CD8-positive, alpha-beta memory T cell (primary cell): Measurements from ENCODE around the gene APLP1. TPM values are rescaled to one million over a fixed set of nuclear protein-coding genes. Genes with fewer than 3 reads are reported as not detected.

Experiments used
- CTCF ChIA-PET: fragments of 350-600 bp; sonication (Branson Sonifier 250); formaldehyde crosslinking; loops from one replicate; lab custom pipeline; 2021; ENCODE audit warnings: antibody characterized with exemption; lab: Charles Lee
- POLR2A ChIA-PET: fragments of 350-600 bp; sonication (Branson Sonifier 250); formaldehyde crosslinking; loops from one replicate; lab custom pipeline; 2021; ENCODE audit warnings: antibody characterized with exemption; lab: Charles Lee
- DNase-seq, 5 donors: peaks; one replicate each; pipeline versions ENCODE4 v3.0.0 to v3.0.0-alpha.2; 2020 to 2022; ENCODE audit warnings: mixed read lengths in 1 of 5
- H3K27ac ChIP-seq: one replicate; pipeline ENCODE4 v1.7.0; 2013; ENCODE audit warnings: low read depth, mild to moderate bottlenecking, low read length, moderate library complexity
- H3K27me3 ChIP-seq: 2 replicates; pipeline ENCODE4 v1.7.0; 2013; ENCODE audit warnings: low read length, mild to moderate bottlenecking; ENCODE audit not compliant: insufficient read depth, poor library complexity, severe bottlenecking
- H3K36me3 ChIP-seq: 2 replicates; pipeline ENCODE4 v1.7.0; 2013; ENCODE audit warnings: mild to moderate bottlenecking, low read length, moderate library complexity; ENCODE audit not compliant: insufficient read depth
- H3K4me1 ChIP-seq: 2 replicates; pipeline ENCODE4 v1.7.0; 2013; ENCODE audit warnings: mild to moderate bottlenecking, low read length, moderate library complexity; ENCODE audit not compliant: insufficient read depth
- H3K4me3 ChIP-seq: 2 replicates; pipeline ENCODE4 v1.7.0; 2013; ENCODE audit warnings: mild to moderate bottlenecking, low read length
- H3K9me3 ChIP-seq: 2 replicates; pipeline ENCODE4 v1.7.0; 2013; ENCODE audit warnings: mild to moderate bottlenecking, low read length
- H3K27ac Mint-ChIP-seq, 8 donors: one replicate each; pipeline ENCODE4 v1.8.0; 2020 to 2021; ENCODE audit warnings: mixed read lengths in 8 of 8, mild to moderate bottlenecking in 6 of 8, inconsistent platforms in 3 of 8, moderate library complexity in 3 of 8
- H3K27me3 Mint-ChIP-seq, 2 donors: one replicate each; pipeline ENCODE4 v1.8.0; 2020 to 2021; ENCODE audit warnings: mixed read lengths in 2 of 2, mild to moderate bottlenecking in 1 of 2, moderate library complexity in 1 of 2
- H3K36me3 Mint-ChIP-seq, 3 donors: one replicate each; pipeline ENCODE4 v1.8.0; 2020 to 2021; ENCODE audit warnings: mixed read lengths in 3 of 3, inconsistent platforms in 1 of 3, mild to moderate bottlenecking in 1 of 3
- H3K4me1 Mint-ChIP-seq, 3 donors: one replicate each; pipeline ENCODE4 v1.8.0; 2020 to 2021; ENCODE audit warnings: mixed read lengths in 3 of 3, inconsistent platforms in 1 of 3, mild to moderate bottlenecking in 1 of 3
- H3K4me3 Mint-ChIP-seq, 7 donors: one replicate each; pipeline ENCODE4 v1.8.0; 2020 to 2021; ENCODE audit warnings: mixed read lengths in 7 of 7, mild to moderate bottlenecking in 6 of 7, moderate library complexity in 4 of 7, inconsistent platforms in 2 of 7
- H3K9me3 Mint-ChIP-seq, 5 donors: one replicate each; pipeline ENCODE4 v1.8.0; 2020 to 2022; ENCODE audit warnings: mixed read lengths in 5 of 5, mild to moderate bottlenecking in 3 of 5, moderate library complexity in 2 of 5, inconsistent platforms in 1 of 5
- polyA plus RNA-seq: library from polyadenylated mRNA; unstranded; fragments of 300-500 nt; fragmentation: Illumina TruSeq; gene quantifications from one replicate; pipeline ENCODE4 v1.2.3, GENCODE V29; 2021
- total RNA-seq, 2 experiments: library from RNA; stranded (reverse); gene quantifications; one replicate each; pipeline ENCODE4 v1.2.3, GENCODE V29; 2021

The APLP1 gene
- total and polyA plus RNA-seq, 3 experiments from 2014 or later, result 0.85 to 0.86 TPM; not detected in 1

- POLR2A ChIA-PET, result interaction anchor here (0.5 to 1.2 kb wide), 3 partner anchors 33 to 224 kb away, joined by 3 to 9 read pairs (median 6); partner anchors contain the start of genes PSENEN and U2AF1L4
- no peak for DNase-seq
- Histone ChIP-seq H3K9me3 (no peaks in the 10 kb centered on the region), H3K4me3 (peak overlapping the region; percentile 87), H3K27me3 (no peaks in the 10 kb centered on the region), H3K27ac (peak overlapping the region; percentile 92), H3K36me3 (peaks cover 15% of the 10 kb centered on the region), H3K4me1 (peaks cover 50% of the 10 kb centered on the region)
- Mint-ChIP-seq H3K27ac (peak overlapping the region; percentile 87 to 99 (median 98)), H3K36me3 (peaks cover 3 to 50% (median 3%) of the 10 kb centered on the region in 3 donors), H3K27me3 (no peaks in the 10 kb centered on the region), H3K4me1 (peaks cover 35 to 62% (median 44%) of the 10 kb centered on the region in 3 donors), H3K9me3 (peaks cover 0 to 2% (median 0%) of the 10 kb centered on the region in 5 donors), H3K4me3 (peak overlapping the region; percentile 91 to 100 (median 96))
- CTCF ChIA-PET, result interaction anchor here (1.0 to 1.7 kb wide), 3 partner anchors 17 to 206 kb away, joined by 3 to 4 read pairs (median 3); no protein-coding TSS in a partner anchor
Measured at GRCh38 chr19:35898499-35898809, 30.1 kb downstream of the APLP1 start.

- H3K27me3 ChIP-seq, result no peaks in the 10 kb centered on the region
- H3K36me3 ChIP-seq, result peaks cover 9% of the 10 kb centered on the region
- Mint-ChIP-seq H3K4me3 (peak overlapping the region; percentile 91 to 100 (median 96)), H3K36me3 (peaks cover 4 to 44% (median 5%) of the 10 kb centered on the region in 3 donors), H3K4me1 (peaks cover 46 to 74% (median 54%) of the 10 kb centered on the region in 3 donors), H3K27me3 (no peaks in the 10 kb centered on the region), H3K9me3 (peaks cover 0 to 3% (median 0%) of the 10 kb centered on the region in 5 donors), H3K27ac (peak overlapping the region; percentile 87 to 99 (median 98))
- H3K4me3 ChIP-seq, result peak overlapping the region; percentile 87
- H3K9me3 ChIP-seq, result no peaks in the 10 kb centered on the region
- DNase-seq, result peak; percentile 82 to 91 (median 86)
- H3K27ac ChIP-seq, result peak overlapping the region; percentile 92
- CTCF ChIA-PET, result interaction anchor here (1.3 to 1.5 kb wide), 2 partner anchors 8 to 31 kb away, joined by 4 read pairs; no protein-coding TSS in a partner anchor
- peaks cover 61% of the 10 kb centered on the region for H3K4me1 ChIP-seq
- POLR2A ChIA-PET, result interaction anchor here (2.1 kb wide), 2 partner anchors 30 to 31 kb away, joined by 6 to 7 read pairs; no protein-coding TSS in a partner anchor
Measured at GRCh38 chr19:35899547-35900214, 31.3 kb downstream of the APLP1 start.

GRCh38 chr19:35901055-35901644 is 32.8 kb downstream of the APLP1 start:
- Mint-ChIP-seq H3K4me1 (peaks cover 45 to 72% (median 51%) of the 10 kb centered on the region in 3 donors), H3K27ac (peak overlapping the region; percentile 87 to 99 (median 98)), H3K4me3 (peak overlapping the region; percentile 91 to 100 (median 96)), H3K9me3 (peaks cover 0 to 3% (median 0%) of the 10 kb centered on the region in 5 donors), H3K27me3 (no peaks in the 10 kb centered on the region), H3K36me3 (peaks cover 2 to 34% (median 5%) of the 10 kb centered on the region in 3 donors)
- H3K4me3 ChIP-seq, result peak overlapping the region; percentile 100
- ChIA-PET CTCF (interaction anchor here (1.1 to 1.5 kb wide), 4 partner anchors 9 to 30 kb away, joined by 3 to 4 read pairs (median 4); no protein-coding TSS in a partner anchor), POLR2A (interaction anchor here (0.6 to 2.1 kb wide), 4 partner anchors 9 to 30 kb away, joined by 3 to 7 read pairs (median 5); no protein-coding TSS in a partner anchor)
- H3K27ac ChIP-seq, result peak overlapping the region; percentile 92
- peaks cover 3% of the 10 kb centered on the region for H3K36me3 ChIP-seq
- H3K9me3 ChIP-seq, result no peaks in the 10 kb centered on the region
- no peaks in the 10 kb centered on the region for H3K27me3 ChIP-seq
- H3K4me1 ChIP-seq, result peaks cover 63% of the 10 kb centered on the region
- DNase-seq, result no peak

- Histone ChIP-seq H3K4me3 (peak within 1 kb of the TSS; percentile 100), H3K9me3 (no peaks in the 10 kb centered on the region), H3K27me3 (no peaks in the 10 kb centered on the region), H3K27ac (peak within 1 kb of the TSS; percentile 90), H3K36me3 (no peaks in the 10 kb centered on the region), H3K4me1 (peaks cover 57% of the 10 kb centered on the region)
- H3K36me3 Mint-ChIP-seq, result peaks cover 2 to 26% (median 5%) of the 10 kb centered on the region in 3 donors
- peak within 1 kb of the TSS; percentile 87 to 99 (median 98) for H3K27ac Mint-ChIP-seq
- CTCF ChIA-PET, result interaction anchor here (1.1 kb wide), 1 partner anchor 19 kb away, joined by 3 read pairs; no protein-coding TSS in a partner anchor
- H3K9me3 Mint-ChIP-seq, result peaks cover 0 to 3% (median 0%) of the 10 kb centered on the region in 5 donors
- DNase-seq, result peak; percentile 39 to 79 (median 68)
- POLR2A ChIA-PET, result interaction anchor here (1.8 to 2.5 kb wide), 4 partner anchors 27 to 29 kb away, joined by 6 to 16 read pairs (median 6); no protein-coding TSS in a partner anchor
- peaks cover 47 to 68% (median 59%) of the 10 kb centered on the region in 3 donors for H3K4me1 Mint-ChIP-seq
- peak within 1 kb of the TSS; percentile 87 to 100 (median 96) for H3K4me3 Mint-ChIP-seq
- H3K27me3 Mint-ChIP-seq, result no peaks in the 10 kb centered on the region
Measured at GRCh38 chr19:35901854-35902661, 33.7 kb downstream of the APLP1 start, which contains the start of gene HCST. Gene HCST (plus strand): TSS chr19:35902529. CDS start chr19:35902594, 65 bp downstream.

- Mint-ChIP-seq H3K4me3 (peak overlapping the region; percentile 87 to 100 (median 95)), H3K4me1 (peaks cover 47 to 64% (median 55%) of the 10 kb centered on the region in 3 donors), H3K9me3 (peaks cover 0 to 3% (median 0%) of the 10 kb centered on the region in 5 donors), H3K27me3 (no peaks in the 10 kb centered on the region), H3K36me3 (peaks cover 2 to 19% (median 5%) of the 10 kb centered on the region in 3 donors), H3K27ac (peak overlapping the region; percentile 87 to 99 (median 98))
- CTCF ChIA-PET, result interaction anchor here (1.0 to 3.2 kb wide), 3 partner anchors 21 to 29 kb away, joined by 3 to 16 read pairs (median 7); no protein-coding TSS in a partner anchor
- Histone ChIP-seq H3K4me1 (peaks cover 56% of the 10 kb centered on the region), H3K36me3 (no peaks in the 10 kb centered on the region), H3K4me3 (peak overlapping the region; percentile 100), H3K9me3 (no peaks in the 10 kb centered on the region), H3K27ac (peak overlapping the region; percentile 90), H3K27me3 (no peaks in the 10 kb centered on the region)
- POLR2A ChIA-PET, result interaction anchor here (1.0 to 2.5 kb wide), 3 partner anchors 27 to 162 kb away, joined by 3 to 16 read pairs (median 6); no protein-coding TSS in a partner anchor
- no peak for DNase-seq
Measured at GRCh38 chr19:35902870-35903475, 34.6 kb downstream of the APLP1 start.

GRCh38 chr19:35903550-35904179 is 35.3 kb downstream of the APLP1 start:
- Mint-ChIP-seq H3K27me3 (no peaks in the 10 kb centered on the region), H3K27ac (peak overlapping the region; percentile 87 to 99 (median 98)), H3K4me1 (peaks cover 45 to 58% (median 51%) of the 10 kb centered on the region in 3 donors), H3K9me3 (peaks cover 0 to 3% (median 0%) of the 10 kb centered on the region in 5 donors), H3K36me3 (peaks cover 2 to 18% (median 5%) of the 10 kb centered on the region in 3 donors), H3K4me3 (peak overlapping the region; percentile 87 to 100 (median 95))
- Histone ChIP-seq H3K36me3 (no peaks in the 10 kb centered on the region), H3K27ac (peak overlapping the region; percentile 90), H3K9me3 (no peaks in the 10 kb centered on the region), H3K4me3 (peak overlapping the region; percentile 100), H3K27me3 (no peaks in the 10 kb centered on the region), H3K4me1 (peaks cover 50% of the 10 kb centered on the region)
- ChIA-PET CTCF (interaction anchor here (1.0 to 3.2 kb wide), 3 partner anchors 22 to 29 kb away, joined by 3 to 16 read pairs (median 7); no protein-coding TSS in a partner anchor), POLR2A (interaction anchor here (1.0 to 2.5 kb wide), 3 partner anchors 26 to 163 kb away, joined by 3 to 16 read pairs (median 6); no protein-coding TSS in a partner anchor)
- peak; percentile 84 to 94 (median 89) for DNase-seq
